GM19438 (cell line): ENCODE results near the gene XPR1.
A peak's percentile ranks its signal among the peaks of the same experiment; 100 is the strongest.
"Not testable (repeated sequence)": the region's sequence is repeated elsewhere in the genome, so short reads cannot be mapped to it uniquely, and the experiment has no call there.

Experiments
- ATAC-seq: cut with Tn5 transposase; IDR thresholded peaks from one replicate; pipeline ENCODE4 v1.9.1; 2021; ENCODE audit warnings: low read depth; ENCODE audit not compliant: unreplicated experiment

XPR1 gene

GRCh38 chr1:180777072-180777689 is 145.4 kb downstream of the XPR1 start:
- no peak for ATAC-seq

- no peak for ATAC-seq
Observed at GRCh38 chr1:180778782-180779398, 147.1 kb downstream of the XPR1 start.

- no peak for ATAC-seq
Observed at GRCh38 chr1:180779584-180779983, 147.8 kb downstream of the XPR1 start.

GRCh38 chr1:180781718-180782117 is 149.9 kb downstream of the XPR1 start:
- no peak for ATAC-seq

GRCh38 chr1:180785291-180785690 is 153.5 kb downstream of the XPR1 start:
- ATAC-seq: no peak

- ATAC-seq: no peak
Observed at GRCh38 chr1:180785887-180786286, 154.1 kb downstream of the XPR1 start.

- ATAC-seq: no peak
Observed at GRCh38 chr1:180786624-180787023, 154.8 kb downstream of the XPR1 start.

GRCh38 chr1:180787628-180788307 is 155.9 kb downstream of the XPR1 start:
- ATAC-seq: no peak

GRCh38 chr1:180789460-180789859 is 157.6 kb downstream of the XPR1 start:
- ATAC-seq: no peak

- ATAC-seq: not testable (repeated sequence)
Observed at GRCh38 chr1:180791152-180791551, 159.3 kb downstream of the XPR1 start.

GRCh38 chr1:180791806-180792205 is 160.0 kb downstream of the XPR1 start:
- no peak for ATAC-seq

GRCh38 chr1:180793451-180793850 is 161.6 kb downstream of the XPR1 start:
- ATAC-seq: no peak

- no peak for ATAC-seq
Observed at GRCh38 chr1:180796897-180797640, 165.2 kb downstream of the XPR1 start.

GRCh38 chr1:180800945-180801344 is 169.1 kb downstream of the XPR1 start:
- no peak for ATAC-seq

GRCh38 chr1:180802813-180803212 is 171.0 kb downstream of the XPR1 start:
- no peak for ATAC-seq

- peak; percentile 84 for ATAC-seq
Observed at GRCh38 chr1:180805316-180805715, 173.5 kb downstream of the XPR1 start.

- no peak for ATAC-seq
Observed at GRCh38 chr1:180811298-180811697, 179.5 kb downstream of the XPR1 start.

GRCh38 chr1:180811886-180812285 is 180.1 kb downstream of the XPR1 start:
- no peak for ATAC-seq

- ATAC-seq: no peak
Observed at GRCh38 chr1:180814258-180814657, 182.4 kb downstream of the XPR1 start.

- ATAC-seq: no peak
Observed at GRCh38 chr1:180815188-180815587, 183.4 kb downstream of the XPR1 start.

GRCh38 chr1:180816132-180816531 is 184.3 kb downstream of the XPR1 start:
- ATAC-seq: no peak
